PFSK-1 (cell line): Measurements from ENCODE around the gene OSGIN1.

ENCODE experiments used
- FOXP2 ChIP-seq: optimal IDR thresholded peaks from 2 replicates; pipeline ENCODE3; 2011; ENCODE audit warnings: borderline replicate concordance, control low read depth, inconsistent platforms; ENCODE audit not compliant: insufficient read depth; ENCODE audit errors: extremely low read length, extremely low read depth
- POLR2AphosphoS5 ChIP-seq: IDR thresholded peaks from 2 replicates; pipeline ENCODE4 v1.6.1; 2012; ENCODE audit warnings: low read depth, mild to moderate bottlenecking, control low read depth, low read length, moderate library complexity
- REST ChIP-seq, 2 experiments: IDR thresholded peaks; 2 replicates each; pipeline versions ENCODE4 v1.6.1 to v1.8.0; 2011 to 2012; ENCODE audit warnings: low read depth in 2 of 2, low read length in 2 of 2, control low read depth in 1 of 2, inconsistent platforms in 1 of 2, mild to moderate bottlenecking in 1 of 2, moderate library complexity in 1 of 2; ENCODE audit not compliant: insufficient read depth in 1 of 2
- SIN3A ChIP-seq: IDR thresholded peaks from 2 replicates; pipeline ENCODE4 v1.6.1; 2012; ENCODE audit warnings: mild to moderate bottlenecking, low read length, moderate library complexity, borderline replicate concordance; ENCODE audit not compliant: insufficient read depth
- TAF1 ChIP-seq: IDR thresholded peaks from 2 replicates; pipeline ENCODE4 v1.6.1; 2012; ENCODE audit warnings: low read length, control low read depth, borderline replicate concordance; ENCODE audit not compliant: insufficient read depth

DNA sequence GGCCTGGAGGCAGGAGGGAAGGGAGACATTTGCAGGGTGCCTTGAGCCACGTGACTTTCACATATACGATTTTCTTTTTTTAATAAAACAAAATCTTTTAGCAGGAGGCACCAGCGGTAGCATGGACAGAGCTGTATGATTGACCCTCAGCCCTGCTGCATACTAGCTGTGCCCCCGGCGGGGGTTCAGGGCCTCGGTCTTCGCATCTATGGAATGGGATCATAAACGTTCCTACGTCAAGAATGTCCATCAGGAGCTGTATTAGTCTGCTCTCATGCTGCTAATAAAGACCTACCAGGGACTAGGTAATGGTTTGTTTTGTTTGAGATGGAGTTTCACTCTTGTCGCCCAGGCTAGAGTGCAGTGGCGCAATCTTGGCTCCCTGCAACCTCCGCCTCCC lies 62.4 kb downstream of the OSGIN1 start:
- TF ChIP-seq POLR2AphosphoS5 (no peak), REST (IDR thresholded peaks at IDR 0.05; ENCODE audit: insufficient read depth in 1 of 2, low read depth in 2 of 2, low read length in 2 of 2) (no peak), SIN3A (no peak), TAF1 (no peak), FOXP2 (no peak)
